Thyroid gland (tissue), 4 donors: ENCODE measurements around the gene OR11H6. TPM values are rescaled to one million over a fixed set of nuclear protein-coding genes. Genes with fewer than 3 reads are reported as not detected.
"Not testable (repeated sequence)": the region's sequence is repeated elsewhere in the genome, so short reads cannot be mapped to it uniquely, and the experiment has no call there.

Source experiments
- DNase-seq, 2 donors: peaks; one replicate each; pipeline ENCODE4 v3.0.0-alpha.2; 2019
- H3K27ac ChIP-seq, 3 donors: fragments of 200-600 bp; sonication (generic); 1 replicate in 2 of 3; 2 replicates in 1 of 3; pipeline ENCODE4 v1.5.1; 2016 to 2019; ENCODE audit warnings: mild to moderate bottlenecking in 1 of 3, moderate library complexity in 1 of 3
- H3K27me3 ChIP-seq: fragments of 200-600 bp; sonication (generic); one replicate; pipeline ENCODE4 v1.5.1; 2019
- H3K36me3 ChIP-seq, 2 donors: fragments of 200-600 bp; sonication (generic); one replicate each; pipeline ENCODE4 v1.5.1; 2016 to 2019
- H3K4me1 ChIP-seq, 2 donors: fragments of 200-600 bp; sonication (generic); one replicate each; pipeline ENCODE4 v1.5.1; 2017 to 2019
- H3K4me3 ChIP-seq, 3 donors: fragments of 200-600 bp; sonication (generic); replicated peaks in 1 of 3; 1 replicate in 2 of 3; 2 replicates in 1 of 3; pipeline ENCODE4 v1.5.1; 2016; ENCODE audit warnings: mild to moderate bottlenecking in 1 of 3
- H3K9me3 ChIP-seq: fragments of 200-600 bp; sonication (generic); one replicate; pipeline ENCODE4 v1.5.1; 2017
- CTCF ChIP-seq, 6 experiments: fragments of 200-600 bp in 3 of 6; fragments of 450-650 bp in 3 of 6; sonication (generic) in 3 of 6; IDR thresholded peaks; one replicate each; pipeline ENCODE4 v1.5.1; 2016 to 2019; ENCODE audit warnings: antibody characterized with exemption in 6 of 6, mild to moderate bottlenecking in 2 of 6, inconsistent platforms in 1 of 6, moderate library complexity in 1 of 6
- POLR2A ChIP-seq, 2 donors: fragments of 450-650 bp; IDR thresholded peaks; one replicate each; pipeline ENCODE4 v1.6.1; 2017; ENCODE audit warnings: antibody characterized with exemption in 2 of 2, mild to moderate bottlenecking in 2 of 2, moderate library complexity in 1 of 2
- WGBS, 2 donors: methylation state at CpG; one replicate each; pipeline ENCODE4 v1.1.5; 2017; 5-methylcytosine and 5-hydroxymethylcytosine counted together
- intact Hi-C: fragments of 100-400 bp; cut with DNase I; formaldehyde crosslinking; loops from one replicate; pipeline ENCODE4 v1.15.1; 2023
- total RNA-seq, 4 donors: library from RNA; depleted of rRNA; stranded (reverse); fragments of >200 nt; gene quantifications; one replicate each; pipeline ENCODE4 v1.2.3, GENCODE V29; 2016

OR11H6 gene
- total RNA-seq, 4 donors from 2014 or later, result not detected

- DNase-seq, result no peak
- Histone ChIP-seq H3K4me3 (no peak overlapping the region), H3K9me3 (no peaks in the 10 kb centered on the region), H3K27me3 (no peaks in the 10 kb centered on the region), H3K36me3 (no peaks in the 10 kb centered on the region), H3K27ac (no peak overlapping the region), H3K4me1 (no peaks in the 10 kb centered on the region)
- TF ChIP-seq CTCF (IDR thresholded peaks at IDR 0.05) (no peak), POLR2A (IDR thresholded peaks at IDR 0.05) (no peak)
- 89 to 92% methylated on average over 2 of the region's 2 CpGs for WGBS, 2 donors
- intact Hi-C loops, result no loop called here
Measured at GRCh38 chr14:20209595-20209994, 13.9 kb upstream of the OR11H6 start.

GRCh38 chr14:20212406-20212805, 11.1 kb upstream of the OR11H6 start:
- DNase-seq, result not testable (repeated sequence)
- 96 to 97% methylated on average over 8 to 10 of the region's 28 CpGs for WGBS, 2 donors

DNA sequence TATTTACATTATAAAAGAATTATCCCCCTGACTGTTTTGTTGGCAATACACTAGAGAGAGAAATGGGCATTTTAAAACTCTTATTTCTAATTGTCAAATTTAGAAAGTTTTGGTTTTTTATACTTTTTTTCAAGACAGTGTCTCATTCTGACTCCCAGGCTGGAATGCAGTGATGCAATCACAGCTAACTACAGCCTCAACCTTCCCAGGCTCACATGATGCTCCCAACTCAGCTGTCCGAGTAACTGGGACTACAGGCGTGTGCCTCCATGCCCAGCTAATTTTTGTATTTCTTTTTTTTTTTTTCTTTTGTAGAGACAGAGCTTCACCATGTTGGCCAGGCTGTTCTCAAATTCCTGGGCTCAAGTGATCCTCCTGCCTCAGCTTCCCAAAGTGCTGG, 8.3 kb upstream of the OR11H6 start:
- WGBS, 2 donors, result 75 to 87% methylated on average over 2 of the region's 2 CpGs
- Histone ChIP-seq H3K36me3 (no peaks in the 10 kb centered on the region), H3K9me3 (no peaks in the 10 kb centered on the region), H3K27ac (no peak overlapping the region), H3K27me3 (no peaks in the 10 kb centered on the region), H3K4me3 (no peak overlapping the region), H3K4me1 (no peaks in the 10 kb centered on the region)
- TF ChIP-seq CTCF (IDR thresholded peaks at IDR 0.05), result no peak
- no peak for TF ChIP-seq POLR2A (IDR thresholded peaks at IDR 0.05)
- no peak for DNase-seq
- intact Hi-C loops, result no loop called here

More at GRCh38 chr14:20212406-20212805, 11.1 kb upstream of the OR11H6 start:
- H3K4me1 ChIP-seq, H3K36me3 ChIP-seq, H3K27ac ChIP-seq, intact Hi-C loops, H3K9me3 ChIP-seq, H3K27me3 ChIP-seq, H3K4me3 ChIP-seq: not testable (repeated sequence)

- no peak for DNase-seq
- no peak overlapping the region for H3K27ac ChIP-seq
- H3K4me3 ChIP-seq, result no peak overlapping the region
- no peaks in the 10 kb centered on the region for H3K36me3 ChIP-seq
- intact Hi-C loops, result no loop called here
- H3K9me3 ChIP-seq, result no peaks in the 10 kb centered on the region
- TF ChIP-seq POLR2A (IDR thresholded peaks at IDR 0.05) (no peak), CTCF (IDR thresholded peaks at IDR 0.05) (no peak)
- no peaks in the 10 kb centered on the region for H3K4me1 ChIP-seq
- WGBS, 2 donors, result 46 to 47% methylated on average over 4 of the region's 4 CpGs
- no peaks in the 10 kb centered on the region for H3K27me3 ChIP-seq
Measured at GRCh38 chr14:20219033-20219432, 4.5 kb upstream of the OR11H6 start.

- intact Hi-C loops, result no loop called here
- Histone ChIP-seq H3K9me3 (no peaks in the 10 kb centered on the region), H3K36me3 (no peaks in the 10 kb centered on the region), H3K27ac (no peak within 1 kb of the TSS), H3K4me1 (no peaks in the 10 kb centered on the region), H3K27me3 (no peaks in the 10 kb centered on the region), H3K4me3 (no peak within 1 kb of the TSS)
- WGBS, 2 donors, result 81 to 82% methylated on average over 1 of the region's 1 CpG
- TF ChIP-seq CTCF (IDR thresholded peaks at IDR 0.05) (no peak), POLR2A (IDR thresholded peaks at IDR 0.05) (no peak)
- no peak for DNase-seq
Measured at GRCh38 chr14:20228681-20229080, 5.2 kb downstream of the OR11H6 start, which contains the start of gene OR11H7. Gene OR11H7, plus strand, starts transcription at chr14:20228981.

DNA sequence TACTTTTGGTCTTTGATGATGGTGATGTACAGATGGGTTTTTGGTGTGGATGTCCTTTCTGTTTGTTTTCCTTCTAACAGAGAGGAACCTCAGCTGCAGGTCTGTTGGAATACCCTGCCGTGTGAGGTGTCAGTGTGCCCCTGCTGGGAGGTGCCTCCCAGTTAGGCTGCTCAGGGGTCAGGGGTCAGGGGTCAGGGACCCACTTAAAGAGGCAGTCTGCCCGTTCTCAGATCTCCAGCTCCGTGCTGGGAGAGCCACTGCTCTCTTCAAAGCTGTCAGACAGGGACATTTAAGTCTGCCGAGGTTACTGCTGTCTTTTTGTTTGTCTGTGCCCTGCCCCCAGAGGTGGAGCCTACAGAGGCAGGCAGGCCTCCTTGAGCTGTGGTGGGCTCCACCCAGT, 11.9 kb downstream of the OR11H6 start:
- H3K4me1 ChIP-seq, H3K27ac ChIP-seq, H3K9me3 ChIP-seq, H3K36me3 ChIP-seq, intact Hi-C loops, H3K4me3 ChIP-seq, H3K27me3 ChIP-seq, DNase-seq: not testable (repeated sequence)
- WGBS, 2 donors, result 86 to 92% methylated on average over 1 to 3 of the region's 4 CpGs
